HK-2 (cell line): ENCODE data around the gene PCYOX1L.
"Not testable (repeated sequence)": the region's sequence is repeated elsewhere in the genome, so short reads cannot be mapped to it uniquely, and the experiment has no call there.

Source experiments
- DNase-seq: peaks from one replicate; pipeline ENCODE4 v3.0.0-alpha.2; 2018; ENCODE audit not compliant: unreplicated experiment

PCYOX1L gene

DNA sequence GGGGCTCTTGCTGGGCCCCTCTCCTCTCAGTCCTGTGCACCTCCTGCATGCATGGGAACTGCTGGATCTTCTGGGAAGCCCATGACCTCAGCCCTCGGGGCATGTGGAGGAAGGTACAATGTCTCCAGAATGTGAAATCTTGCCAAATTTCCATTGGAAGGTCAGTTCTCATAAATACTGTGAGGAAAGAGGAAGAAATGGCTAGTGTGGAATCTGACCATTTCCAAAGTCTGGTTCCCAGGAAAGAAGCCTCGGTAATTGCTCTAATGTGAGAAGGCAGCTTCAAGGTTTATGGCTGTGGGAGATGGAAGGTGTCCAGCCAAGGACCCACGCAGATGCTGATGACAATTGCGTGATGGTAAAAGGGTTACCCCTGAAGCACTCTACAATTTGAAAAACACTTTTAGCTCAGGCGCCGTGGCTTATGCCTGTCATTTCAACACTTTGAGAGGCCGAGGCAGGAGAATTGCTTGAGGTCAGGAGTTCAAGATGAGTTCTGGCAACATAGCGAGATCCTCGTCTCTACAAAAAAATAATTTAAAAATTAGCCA, 29.3 kb downstream of the PCYOX1L start:
- DNase-seq: no peak

DNA sequence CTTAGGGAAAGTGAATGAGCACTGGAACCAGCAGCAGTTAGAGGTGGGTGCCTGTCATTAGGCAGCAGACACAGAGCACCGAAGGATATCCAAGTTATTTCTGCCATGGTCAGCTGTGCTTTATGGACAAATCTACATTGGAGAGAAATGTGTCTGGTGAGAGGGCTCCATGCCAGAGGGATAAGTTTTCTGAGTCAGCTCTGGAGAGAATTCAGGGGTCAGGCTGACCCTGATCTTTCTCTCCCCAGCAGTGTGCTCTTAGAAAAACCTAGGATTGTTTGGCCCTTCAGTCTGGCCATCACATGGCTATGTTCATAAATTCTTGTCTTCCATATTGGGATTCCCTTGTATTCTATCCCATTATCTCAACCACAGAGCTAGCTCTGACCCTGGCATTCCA, 30.1 kb downstream of the PCYOX1L start:
- no peak for DNase-seq

DNA sequence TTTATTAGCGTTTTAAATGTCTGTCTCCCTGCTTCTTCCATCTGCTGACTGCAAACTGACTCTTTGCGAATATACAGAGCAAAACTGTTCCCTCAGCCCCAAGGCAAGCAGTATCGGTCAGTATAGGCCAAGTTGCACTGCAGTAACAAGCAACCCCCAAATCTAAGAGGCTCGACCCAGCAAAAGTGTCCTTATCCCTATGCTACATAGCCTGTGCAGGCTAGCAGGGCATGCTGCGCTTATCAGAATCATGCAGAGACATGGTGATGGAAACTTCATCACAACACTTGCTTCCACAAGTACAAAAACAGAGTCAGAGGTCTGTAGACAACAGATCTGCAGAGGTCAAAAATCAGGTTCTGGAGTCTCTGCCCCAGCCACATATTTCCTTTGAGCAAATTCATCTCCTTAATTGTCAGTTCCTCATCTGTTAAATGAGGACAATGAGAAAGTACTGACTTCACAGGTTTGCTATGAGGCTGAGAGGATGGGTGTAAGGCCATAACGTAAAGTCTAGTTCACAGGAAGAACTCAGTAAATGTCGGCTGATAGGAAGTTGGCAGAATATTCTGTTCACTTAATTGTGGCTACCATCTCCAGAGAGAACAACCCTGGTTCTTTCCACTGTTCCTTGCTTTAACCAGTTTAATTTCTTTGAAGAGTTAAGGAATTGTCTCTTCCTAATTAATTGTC, 30.8 kb downstream of the PCYOX1L start:
- DNase-seq: no peak

GRCh38 chr5:149389552-149390495, 32.0 kb downstream of the PCYOX1L start:
- DNase-seq: no peak

GRCh38 chr5:149391076-149391475, 33.2 kb downstream of the PCYOX1L start:
- not testable (repeated sequence) for DNase-seq

GRCh38 chr5:149391524-149391923, 33.7 kb downstream of the PCYOX1L start:
- no peak for DNase-seq

GRCh38 chr5:149392718-149393117, 34.9 kb downstream of the PCYOX1L start:
- DNase-seq: no peak

GRCh38 chr5:149394996-149395395, 37.1 kb downstream of the PCYOX1L start:
- DNase-seq: not testable (repeated sequence)

GRCh38 chr5:149397530-149397929, 39.7 kb downstream of the PCYOX1L start:
- no peak for DNase-seq

GRCh38 chr5:149398747-149399266, 41.0 kb downstream of the PCYOX1L start:
- DNase-seq: not testable (repeated sequence)

DNA sequence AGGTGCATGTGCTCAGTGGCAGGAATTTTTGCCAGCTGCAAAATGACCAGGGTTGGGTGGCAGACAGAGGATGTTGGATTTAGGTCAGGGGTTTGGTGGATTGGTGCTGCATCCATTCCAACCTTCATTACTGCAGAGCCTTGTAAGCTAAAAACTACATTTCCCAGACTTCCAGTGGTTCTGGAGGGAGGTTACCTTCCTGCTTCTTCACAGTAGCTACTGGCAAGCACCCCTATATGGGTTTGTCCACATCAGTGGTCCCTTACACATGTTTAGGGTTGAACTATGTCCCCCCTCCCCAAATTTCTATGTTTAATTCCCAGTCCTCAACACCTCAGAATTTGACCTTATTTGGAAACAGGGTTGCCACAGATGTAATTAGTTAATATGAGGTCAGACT, 41.9 kb downstream of the PCYOX1L start:
- DNase-seq: no peak

DNA sequence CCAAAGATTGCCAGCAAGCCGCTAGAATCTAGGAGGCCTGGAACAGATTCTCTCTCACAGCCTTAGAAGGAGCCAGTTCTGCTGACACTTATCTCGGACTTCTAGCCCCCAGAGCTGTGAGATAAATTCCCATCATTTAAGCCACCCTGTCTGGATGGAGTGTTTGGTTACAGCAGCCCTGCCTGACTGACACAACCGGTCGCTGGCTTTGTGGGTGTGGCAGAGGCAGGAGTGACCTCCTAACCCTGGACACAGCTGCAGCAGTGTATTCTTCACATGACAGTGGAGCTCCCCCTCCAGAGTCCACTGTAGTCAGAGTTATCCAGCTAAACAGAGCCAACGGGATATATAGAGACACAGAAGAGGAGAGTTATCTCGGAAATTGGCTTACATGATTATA, 42.5 kb downstream of the PCYOX1L start:
- DNase-seq: no peak

GRCh38 chr5:149401051-149401450, 43.2 kb downstream of the PCYOX1L start:
- DNase-seq: no peak

DNA sequence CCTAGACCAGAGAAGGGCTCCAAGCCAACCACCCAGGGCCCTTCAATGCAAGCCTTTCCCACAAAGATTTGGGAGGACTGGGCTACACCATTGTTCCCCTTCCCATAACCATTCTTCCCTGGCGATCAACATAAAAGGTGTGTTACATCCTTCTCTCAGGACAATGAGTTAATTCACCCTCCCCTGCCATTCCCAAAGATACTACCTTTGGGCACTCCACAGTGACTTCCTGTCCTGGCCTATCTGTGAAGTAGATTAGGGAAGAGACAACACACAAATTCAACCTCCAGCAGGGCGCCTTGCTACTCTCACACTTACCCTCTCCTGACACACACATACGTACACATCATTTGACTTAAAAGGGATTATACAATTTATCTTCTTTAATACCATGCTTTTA, 44.4 kb downstream of the PCYOX1L start:
- DNase-seq: no peak

DNA sequence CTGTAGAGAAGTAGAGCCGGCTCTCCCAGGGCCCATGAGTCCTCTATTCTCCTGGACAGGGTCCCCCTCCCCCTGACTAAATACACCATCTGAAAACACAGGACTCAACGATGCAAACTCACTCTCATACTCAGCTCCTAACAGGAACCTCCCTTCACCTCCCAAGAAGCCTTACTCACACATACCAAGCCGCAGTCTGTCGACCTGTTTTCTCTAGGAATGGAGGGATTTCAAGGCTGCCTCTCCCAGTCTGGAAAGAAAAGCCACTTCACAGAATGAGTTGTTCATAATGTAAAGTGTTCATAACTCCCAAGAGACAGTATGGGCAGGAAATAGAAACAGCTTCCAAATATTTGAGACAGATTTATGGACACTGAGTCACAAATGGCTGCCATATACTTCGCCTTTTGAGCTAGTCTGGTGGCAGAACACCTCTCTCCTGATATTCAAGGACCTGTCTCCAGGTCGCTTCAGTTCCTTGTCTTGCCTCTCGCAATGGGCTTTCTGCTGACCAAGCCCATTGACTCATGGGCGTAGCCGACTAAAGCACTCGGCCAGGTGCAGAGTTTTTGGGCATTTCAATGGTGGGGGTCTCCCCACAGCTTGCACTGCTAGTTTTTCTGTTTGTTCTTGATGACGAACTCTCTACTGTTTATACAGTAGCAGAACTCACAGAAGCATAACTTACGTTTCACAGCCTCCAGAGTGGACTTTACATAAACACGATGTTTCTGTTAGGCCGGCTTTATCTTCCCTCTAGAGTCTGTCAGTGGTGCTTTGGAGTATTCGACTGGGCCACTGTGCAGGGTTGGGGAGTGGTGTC, 46.3 kb downstream of the PCYOX1L start:
- no peak for DNase-seq

- DNase-seq: no peak
These were observed 47.1 kb downstream of the PCYOX1L start for GRCh38 chr5:149404746-149405549.

DNA sequence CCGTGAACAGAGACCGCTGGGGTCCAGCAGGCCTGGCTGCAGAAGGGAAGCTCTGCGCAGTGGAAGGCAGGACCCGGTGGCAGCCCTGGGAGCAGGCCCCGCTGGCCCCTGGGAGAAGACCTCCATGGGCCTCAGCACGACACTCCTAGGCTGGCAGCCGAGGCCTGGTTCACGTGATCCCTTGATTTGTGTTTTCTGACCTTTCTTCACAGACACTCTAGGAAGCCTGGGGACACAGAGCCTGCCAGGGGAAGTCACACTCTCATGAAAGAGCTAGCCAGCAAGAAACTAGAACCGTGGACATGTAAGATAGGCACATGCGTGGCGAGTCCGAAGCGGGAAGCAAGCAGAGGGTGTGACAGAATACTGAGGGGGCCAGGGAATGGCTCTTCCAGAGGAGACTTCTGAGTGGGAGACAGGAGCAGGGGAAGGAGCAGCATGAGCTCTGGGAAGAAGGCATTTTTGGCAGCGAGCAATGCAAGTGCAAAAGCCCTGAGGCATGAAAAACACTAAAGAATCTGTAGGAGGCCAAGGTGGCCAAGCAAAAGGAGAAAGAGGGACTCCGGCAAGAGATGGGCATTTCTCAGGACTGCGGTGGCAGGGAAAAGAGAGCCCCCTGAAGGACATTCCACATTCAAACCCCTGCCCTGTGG, 47.8 kb downstream of the PCYOX1L start:
- DNase-seq: no peak

- no peak for DNase-seq
These were observed 48.5 kb downstream of the PCYOX1L start for GRCh38 chr5:149406203-149406978.

- no peak for DNase-seq
These were observed 49.1 kb downstream of the PCYOX1L start for GRCh38 chr5:149406979-149407306.
